Measurements from ENCODE around the gene TWNK.

DNA sequence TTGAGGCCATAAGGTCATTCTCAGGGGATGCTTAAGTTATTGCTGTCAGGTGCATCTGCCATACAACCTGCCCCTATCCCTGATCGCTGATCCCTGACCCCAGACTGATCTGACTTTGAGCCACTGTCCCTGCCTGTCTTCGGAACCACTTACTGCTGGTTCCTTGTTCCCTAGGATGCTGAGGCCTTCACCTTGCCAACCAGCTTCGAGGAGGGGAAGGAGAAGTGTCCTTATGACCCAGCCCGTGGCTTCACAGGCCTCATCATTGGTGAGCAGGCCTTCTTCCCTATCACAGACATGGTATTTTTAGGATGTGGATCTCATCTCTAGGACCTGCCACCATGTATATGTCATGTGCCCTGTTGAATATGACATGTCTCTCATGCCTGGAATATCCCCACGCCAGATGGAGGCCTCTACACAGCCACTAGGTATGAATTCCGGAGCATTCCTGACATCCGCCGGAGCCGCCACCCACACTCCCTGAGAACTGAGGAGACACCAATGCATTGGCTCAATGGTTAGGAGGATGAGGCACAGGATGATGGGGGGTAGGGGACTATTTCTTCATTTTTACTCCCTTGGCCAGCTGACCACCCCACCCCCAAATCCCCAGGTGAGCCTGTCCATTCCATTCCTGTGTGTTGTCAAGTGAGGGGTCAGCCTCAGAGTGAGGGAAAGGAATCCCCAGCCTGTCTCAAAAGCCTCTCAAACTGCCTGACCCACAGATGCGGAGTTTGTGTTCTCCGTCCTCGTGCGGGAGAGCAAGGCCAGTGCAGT is 9.0 kb upstream of the TWNK start:
- TF ChIP-seq GATA2 (IDR thresholded peaks at IDR 0.05; ENCODE audit: low read depth, low read length): no peak
- no peak for TF ChIP-seq GATA3 (IDR thresholded peaks at IDR 0.05; ENCODE audit: low read depth, low read length)
